Epithelial cell of proximal tubule (primary cell): ENCODE measurements around the gene STAT5A. TPM values are rescaled to one million over a fixed set of nuclear protein-coding genes. Genes with fewer than 3 reads are reported as not detected.

ENCODE experiments used
- DNase-seq: peaks from one replicate; pipeline ENCODE4 v3.0.0-alpha.2; 2011; ENCODE audit warnings: low read depth
- H3K4me3 ChIP-seq: 2 replicates; pipeline ENCODE4 v1.5.1; 2011; ENCODE audit warnings: low read depth, mild to moderate bottlenecking, low read length
- total RNA-seq: library from RNA; depleted of rRNA; stranded (reverse); fragments of >200 nt; gene quantifications from 2 replicates; pipeline ENCODE4 v1.2.3, GENCODE V29; 2015
- TF ChIP-seq, protein P1 (sequence below): conservative IDR thresholded peaks from 2 replicates; pipeline ENCODE4 v1.5.1; 2012; ENCODE audit warnings: low read depth, mild to moderate bottlenecking, low read length

The STAT5A gene
- total RNA-seq, 1 donor from 2014 or later, result 11.3 TPM

DNA sequence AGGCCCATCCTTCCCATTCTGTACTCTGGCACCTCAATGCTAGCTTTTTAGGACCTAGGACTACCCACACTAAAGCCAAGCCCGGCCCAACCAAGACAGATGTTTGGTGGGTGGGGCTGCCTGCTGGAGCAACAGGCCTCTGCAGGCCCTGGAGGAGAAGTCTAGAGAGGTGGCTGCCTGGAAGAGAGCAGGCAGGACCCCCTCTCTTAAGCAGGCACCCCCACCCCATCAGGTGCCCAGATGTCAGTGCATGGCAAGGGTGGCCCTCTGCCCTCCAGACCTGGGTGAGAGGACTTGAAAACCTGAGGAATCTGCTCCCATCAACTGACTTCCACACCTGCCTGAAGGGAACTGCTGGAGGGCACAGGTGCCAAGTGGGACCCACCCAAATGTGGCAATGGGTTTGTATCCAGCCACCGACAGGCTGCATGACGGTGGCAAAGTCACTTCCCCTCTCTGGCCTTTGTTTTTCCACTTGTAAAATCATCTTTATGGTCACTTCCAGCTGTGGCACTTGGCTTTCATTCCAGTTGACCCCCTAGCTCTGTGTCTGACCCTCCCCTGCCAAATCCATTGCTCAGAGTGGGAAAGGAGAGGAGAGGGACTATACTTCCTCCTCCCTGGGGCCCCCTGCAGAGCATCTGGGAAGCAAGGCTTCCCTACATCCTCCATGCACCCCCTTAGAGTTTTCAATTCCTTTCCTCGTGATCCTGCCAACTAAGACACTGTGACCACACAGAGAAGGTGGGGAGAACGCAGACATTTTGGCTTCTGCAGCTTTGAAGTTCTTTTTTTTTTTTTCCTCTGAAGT, 1.7 kb upstream of the STAT5A start:
- H3K4me3 ChIP-seq, result peak overlapping the region; percentile 59
- TF ChIP-seq, protein P1, sequence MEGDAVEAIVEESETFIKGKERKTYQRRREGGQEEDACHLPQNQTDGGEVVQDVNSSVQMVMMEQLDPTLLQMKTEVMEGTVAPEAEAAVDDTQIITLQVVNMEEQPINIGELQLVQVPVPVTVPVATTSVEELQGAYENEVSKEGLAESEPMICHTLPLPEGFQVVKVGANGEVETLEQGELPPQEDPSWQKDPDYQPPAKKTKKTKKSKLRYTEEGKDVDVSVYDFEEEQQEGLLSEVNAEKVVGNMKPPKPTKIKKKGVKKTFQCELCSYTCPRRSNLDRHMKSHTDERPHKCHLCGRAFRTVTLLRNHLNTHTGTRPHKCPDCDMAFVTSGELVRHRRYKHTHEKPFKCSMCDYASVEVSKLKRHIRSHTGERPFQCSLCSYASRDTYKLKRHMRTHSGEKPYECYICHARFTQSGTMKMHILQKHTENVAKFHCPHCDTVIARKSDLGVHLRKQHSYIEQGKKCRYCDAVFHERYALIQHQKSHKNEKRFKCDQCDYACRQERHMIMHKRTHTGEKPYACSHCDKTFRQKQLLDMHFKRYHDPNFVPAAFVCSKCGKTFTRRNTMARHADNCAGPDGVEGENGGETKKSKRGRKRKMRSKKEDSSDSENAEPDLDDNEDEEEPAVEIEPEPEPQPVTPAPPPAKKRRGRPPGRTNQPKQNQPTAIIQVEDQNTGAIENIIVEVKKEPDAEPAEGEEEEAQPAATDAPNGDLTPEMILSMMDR, result no peak
- DNase-seq, result no peak

DNA sequence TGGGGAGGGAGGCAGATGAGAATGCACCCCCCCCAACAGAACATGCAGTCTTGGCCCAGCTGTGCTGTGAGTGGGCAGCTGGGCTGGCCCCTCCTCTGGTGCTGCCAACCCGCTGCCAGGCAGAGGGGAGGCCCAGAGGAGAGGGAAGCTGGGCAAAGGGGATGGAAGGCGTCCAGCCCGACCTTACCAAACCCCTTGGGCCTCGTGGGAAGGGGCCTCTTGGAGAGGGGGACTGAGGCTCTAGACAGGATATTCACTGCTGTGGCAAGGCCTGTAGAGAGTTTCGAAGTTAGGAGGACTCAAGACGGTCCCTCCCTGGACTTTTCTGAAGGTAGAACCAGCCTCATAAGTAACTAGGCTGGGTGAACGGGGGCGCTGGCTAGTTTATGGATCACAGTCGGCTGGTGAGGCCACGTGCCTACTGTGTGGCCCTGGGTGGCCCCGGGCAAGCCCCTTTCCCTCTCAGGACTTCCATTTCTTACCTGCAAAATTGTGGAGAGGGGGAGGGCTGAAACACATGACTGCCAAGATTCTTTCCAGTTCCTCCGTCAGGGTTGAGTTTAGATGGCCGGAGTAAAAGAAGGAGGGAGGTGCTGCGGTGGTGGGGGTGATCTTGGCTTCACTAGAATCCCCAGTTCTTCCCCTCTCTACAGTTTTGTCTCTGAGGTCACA, 857 bp upstream of the STAT5A start:
- H3K4me3 ChIP-seq, result peak overlapping the region; percentile 59
- TF ChIP-seq, protein P1, result no peak
- no peak for DNase-seq

DNA sequence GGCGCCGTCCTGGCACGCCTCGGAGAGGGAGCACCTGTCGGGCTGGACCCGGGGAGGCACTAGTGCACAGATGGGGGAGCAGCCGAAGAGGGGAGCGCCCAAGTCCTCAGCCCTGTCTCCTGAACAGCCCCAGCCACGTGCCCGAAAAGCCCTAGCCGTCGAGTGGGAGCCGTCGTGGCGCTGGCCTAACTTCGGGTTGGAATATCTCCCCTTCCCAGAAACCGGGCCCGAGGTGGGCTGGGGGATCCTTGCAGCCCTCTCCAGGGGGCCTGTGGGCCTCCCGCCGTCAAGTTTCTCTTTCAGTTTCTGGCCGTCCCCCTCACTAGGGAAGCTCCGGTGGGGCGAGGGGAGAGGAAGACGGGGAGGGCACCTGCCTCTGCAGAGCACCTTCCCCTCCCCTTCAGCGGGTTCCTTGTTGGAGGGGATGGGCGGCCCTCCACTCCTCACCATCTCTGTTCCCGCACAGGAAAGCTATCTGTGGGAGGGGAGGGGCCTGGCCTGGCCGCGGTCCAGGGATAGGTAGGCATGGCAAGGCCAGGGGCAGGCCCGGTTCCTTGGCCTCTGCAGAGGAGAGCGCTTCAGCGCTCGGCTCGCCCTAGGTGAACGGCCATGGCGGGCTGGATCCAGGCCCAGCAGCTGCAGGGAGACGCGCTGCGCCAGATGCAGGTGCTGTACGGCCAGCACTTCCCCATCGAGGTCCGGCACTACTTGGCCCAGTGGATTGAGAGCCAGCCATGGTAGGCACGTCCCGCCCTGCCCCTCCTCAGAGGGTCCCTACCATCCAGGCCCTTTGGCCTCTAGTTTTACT, 709 bp downstream of the STAT5A start:
- H3K4me3 ChIP-seq, result peak overlapping the region; percentile 59
- DNase-seq, result no peak
- TF ChIP-seq, protein P1, result no peak

DNA sequence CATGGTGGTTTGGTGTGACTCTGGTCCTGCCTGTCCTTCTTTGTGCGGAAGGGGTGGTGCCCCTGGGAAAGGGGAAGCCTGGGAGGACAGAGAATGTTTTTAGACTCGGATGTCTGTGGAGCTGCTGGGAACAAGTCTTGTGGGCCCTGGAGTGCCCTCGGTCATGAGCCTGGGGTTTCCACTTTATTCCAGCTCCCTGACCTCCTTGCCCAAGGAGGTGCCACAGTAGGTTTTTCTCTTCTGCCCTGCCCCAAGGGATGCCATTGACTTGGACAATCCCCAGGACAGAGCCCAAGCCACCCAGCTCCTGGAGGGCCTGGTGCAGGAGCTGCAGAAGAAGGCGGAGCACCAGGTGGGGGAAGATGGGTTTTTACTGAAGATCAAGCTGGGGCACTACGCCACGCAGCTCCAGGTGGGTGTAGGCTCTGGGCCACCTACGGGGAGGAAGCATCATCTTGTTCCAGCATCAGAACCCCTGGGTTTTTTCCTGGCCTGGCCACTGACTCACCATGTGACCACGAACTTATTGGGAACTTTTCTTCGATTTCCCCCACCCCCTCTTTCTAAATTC, 1.4 kb downstream of the STAT5A start:
- H3K4me3 ChIP-seq, result no peak overlapping the region
- TF ChIP-seq, protein P1, result no peak
- no peak for DNase-seq

DNA sequence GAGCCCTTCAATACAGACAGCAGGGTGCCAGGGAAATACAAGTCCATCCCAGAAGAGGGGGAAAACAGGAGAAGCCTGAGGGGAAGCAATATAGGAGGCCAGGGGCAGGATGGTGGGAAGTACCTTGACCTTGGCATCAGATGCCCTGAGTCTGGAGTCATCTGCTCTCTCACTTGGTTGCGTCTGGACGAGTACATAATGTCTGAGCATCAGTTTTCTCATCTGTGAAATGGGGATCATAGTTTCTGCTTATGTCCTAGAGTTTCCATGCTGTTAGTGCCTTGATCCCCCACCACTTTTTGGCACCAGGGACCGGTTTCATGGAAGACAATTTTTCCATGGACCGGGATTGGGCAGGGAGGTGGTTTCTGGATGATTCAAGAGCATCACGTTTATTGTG, 2.3 kb downstream of the STAT5A start:
- TF ChIP-seq, protein P1, result no peak
- no peak overlapping the region for H3K4me3 ChIP-seq
- DNase-seq, result no peak

DNA sequence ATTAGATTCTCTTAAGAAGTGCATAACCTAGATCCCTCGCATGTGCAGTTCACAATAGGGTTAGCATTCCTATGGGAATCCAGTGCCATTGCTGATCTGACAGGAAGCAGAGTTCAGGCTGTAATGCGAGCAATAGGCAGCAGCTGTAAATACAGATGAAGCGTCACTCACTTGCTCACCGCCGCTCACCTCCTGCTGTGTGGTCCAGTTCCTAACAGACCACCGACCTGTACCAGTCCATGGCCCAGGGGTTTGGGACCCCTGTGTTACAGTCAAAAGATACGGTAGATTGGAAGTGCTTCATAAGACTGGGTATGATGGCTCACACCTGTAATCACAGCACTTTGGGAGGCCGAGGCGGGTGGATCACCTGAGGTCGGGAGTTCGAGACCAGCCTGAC, 2.8 kb downstream of the STAT5A start:
- TF ChIP-seq, protein P1, result no peak
- DNase-seq, result no peak
- H3K4me3 ChIP-seq, result no peak overlapping the region
